ENCODE measurements around the gene C17orf75. TPM values are rescaled to one million over a fixed set of nuclear protein-coding genes. Genes with fewer than 3 reads are reported as not detected.
A peak's percentile ranks its signal among the peaks of the same experiment; 100 is the strongest.

C17orf75 gene
- total and polyA plus RNA-seq, 8 donors, result 7.5 to 48.0 (median 14.8) TPM

GRCh38 chr17:32342603-32343325 lies 791 bp upstream of the C17orf75 start:
- DNase-seq, result no peak
- 63 to 68% (median 67%) methylated on average over 14 of the region's 14 CpGs for WGBS, 5 donors
- peak overlapping the region in 4 of 5 donors; percentile 77 to 89 (median 86) for H3K27ac ChIP-seq
- H3K4me3 ChIP-seq, result peak overlapping the region; percentile 62 to 80 (median 69)
- H3K27me3 ChIP-seq, result no peaks in the 10 kb centered on the region
- peaks cover 12 to 21% (median 15%) of the 10 kb centered on the region in 4 donors for H3K4me1 ChIP-seq
- no peaks in the 10 kb centered on the region for H3K9me3 ChIP-seq
- H3K36me3 ChIP-seq, result peaks cover 0 to 22% (median 21%) of the 10 kb centered on the region in 4 donors
- intact Hi-C loops (cut with DNase I; ENCODE audit: low total_unique reads), result no loop called here
- TF ChIP-seq EP300 (IDR thresholded peaks at IDR 0.05) (no peak), POLR2A (IDR thresholded peaks at IDR 0.05) (no peak), CTCF (IDR thresholded peaks at IDR 0.05) (no peak), POLR2AphosphoS5 (IDR thresholded peaks at IDR 0.05) (no peak)

DNA sequence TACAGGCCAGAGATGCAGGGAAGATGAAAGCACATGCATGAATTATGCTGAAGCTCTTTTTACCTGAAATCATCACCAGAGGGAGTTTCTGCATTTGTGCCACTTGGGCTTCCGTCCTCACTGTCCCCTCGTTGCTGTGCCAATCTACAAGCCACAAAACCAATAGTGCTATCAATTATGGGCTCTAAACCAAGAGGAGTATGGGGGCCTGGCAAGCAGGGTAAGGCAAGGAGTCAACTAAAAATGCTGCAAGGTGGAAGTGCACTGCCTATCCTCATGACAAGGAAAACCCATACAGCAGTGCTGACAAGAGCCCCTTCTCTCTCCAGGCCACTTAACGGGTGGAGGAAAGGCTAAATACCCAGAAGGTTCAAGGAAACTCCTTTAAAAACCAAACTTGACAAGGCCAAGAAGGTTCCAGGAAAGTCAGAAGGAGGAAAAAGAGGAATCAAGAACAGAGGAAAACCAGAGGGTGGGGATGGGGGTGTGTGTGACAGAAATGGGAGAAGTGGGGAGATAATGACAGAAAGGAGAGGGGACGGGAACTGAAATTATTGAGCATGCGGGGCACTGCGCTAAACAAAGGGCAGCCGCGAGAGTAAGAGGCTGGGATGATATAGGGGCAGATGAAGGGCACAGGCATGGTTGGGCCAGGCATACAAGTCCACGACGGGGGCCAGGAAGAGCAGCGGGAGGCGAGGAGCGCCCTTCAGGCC lies 674 bp downstream of the C17orf75 start:
- peak in 1 of 2 donors; percentile 71 for DNase-seq
- H3K27ac ChIP-seq, result peak overlapping the region; percentile 77 to 89 (median 86)
- H3K4me1 ChIP-seq, result peaks cover 12 to 21% (median 15%) of the 10 kb centered on the region in 4 donors
- intact Hi-C loops (cut with DNase I; ENCODE audit: low total_unique reads), result no loop called here
- H3K9me3 ChIP-seq, result no peaks in the 10 kb centered on the region
- TF ChIP-seq POLR2A (IDR thresholded peaks at IDR 0.05), result no peak
- TF ChIP-seq CTCF (IDR thresholded peaks at IDR 0.05), result peak in 1 of 7 experiments; percentile 12
- TF ChIP-seq POLR2AphosphoS5 (IDR thresholded peaks at IDR 0.05), result peak in 1 of 3 donors; percentile 55
- TF ChIP-seq EP300 (IDR thresholded peaks at IDR 0.05), result no peak
- 0 to 5% (median 1%) methylated on average over 8 to 13 of the region's 13 CpGs for WGBS, 5 donors
- H3K36me3 ChIP-seq, result peaks cover 0 to 37% (median 36%) of the 10 kb centered on the region in 4 donors
- H3K4me3 ChIP-seq, result peak overlapping the region; percentile 62 to 80 (median 69)
- no peaks in the 10 kb centered on the region for H3K27me3 ChIP-seq

- DNase-seq, result no peak
Measured at GRCh38 chr17:32335687-32336086, 6.3 kb downstream of the C17orf75 start.

More at GRCh38 chr17:32335687-32336086, 6.3 kb downstream of the C17orf75 start:
- no peak for TF ChIP-seq POLR2AphosphoS5 (IDR thresholded peaks at IDR 0.05)
- TF ChIP-seq CTCF (IDR thresholded peaks at IDR 0.05), result no peak
- TF ChIP-seq EP300 (IDR thresholded peaks at IDR 0.05), result no peak
- no peak for TF ChIP-seq POLR2A (IDR thresholded peaks at IDR 0.05)
- H3K4me3 ChIP-seq, result no peak overlapping the region
- no peaks in the 10 kb centered on the region for H3K9me3 ChIP-seq
- peaks cover 9 to 83% (median 82%) of the 10 kb centered on the region in 4 donors for H3K36me3 ChIP-seq
- WGBS, 5 donors, result 85 to 90% (median 88%) methylated on average over 4 of the region's 4 CpGs
- no peaks in the 10 kb centered on the region for H3K27me3 ChIP-seq
- peaks cover 0 to 4% (median under 1%) of the 10 kb centered on the region in 4 donors for H3K4me1 ChIP-seq
- intact Hi-C loops (cut with DNase I; ENCODE audit: low total_unique reads), result no loop called here
- no peak overlapping the region for H3K27ac ChIP-seq
